Central memory CD8-positive, alpha-beta T cell (primary cell): ENCODE results near the gene TRAF2.

Experiments
- ATAC-seq: fragments of 150-1000 bp; cut with Tn5 transposase; replicated peaks from 2 replicates; pipeline ENCODE4 v1.10.0; 2022; ENCODE audit warnings: mild to moderate bottlenecking, moderate FRiP score, moderate number of reproducible peaks; ENCODE audit not compliant: poor library complexity, severe bottlenecking; ENCODE audit errors: extremely low read depth
- DNase-seq, 2 donors: peaks; one replicate each; pipeline ENCODE4 v3.0.0; 2021; ENCODE audit warnings: low spot score in 2 of 2
- H3K27ac Mint-ChIP-seq: one replicate; pipeline ENCODE4 v1.8.0; 2022; ENCODE audit warnings: low read depth, mild to moderate bottlenecking, moderate library complexity, mixed read lengths
- H3K27me3 Mint-ChIP-seq: one replicate; pipeline ENCODE4 v1.8.0; 2022; ENCODE audit warnings: mixed read lengths
- H3K36me3 Mint-ChIP-seq: one replicate; pipeline ENCODE4 v1.8.0; 2022; ENCODE audit warnings: mild to moderate bottlenecking, moderate library complexity, mixed read lengths; ENCODE audit not compliant: insufficient read depth
- H3K4me1 Mint-ChIP-seq: one replicate; pipeline ENCODE4 v1.8.0; 2022; ENCODE audit warnings: mixed read lengths
- H3K4me3 Mint-ChIP-seq: one replicate; pipeline ENCODE4 v1.8.0; 2022; ENCODE audit warnings: mild to moderate bottlenecking, moderate library complexity, mixed read lengths
- H3K9me3 Mint-ChIP-seq: one replicate; pipeline ENCODE4 v1.8.0; 2022; ENCODE audit warnings: mixed read lengths

Gene TRAF2

GRCh38 chr9:136960212-136960937, 74.1 kb downstream of the TRAF2 start:
- H3K4me1 Mint-ChIP-seq, result peaks cover 57% of the 10 kb centered on the region
- peak in 1 of 2 donors; percentile 58 for DNase-seq
- H3K4me3 Mint-ChIP-seq, result peak overlapping the region; percentile 76
- peak overlapping the region; percentile 87 for H3K27ac Mint-ChIP-seq
- peak; percentile 87 for ATAC-seq
- no peaks in the 10 kb centered on the region for H3K9me3 Mint-ChIP-seq
- H3K36me3 Mint-ChIP-seq, result peaks cover 2% of the 10 kb centered on the region
- no peaks in the 10 kb centered on the region for H3K27me3 Mint-ChIP-seq

GRCh38 chr9:136960938-136961275, 74.6 kb downstream of the TRAF2 start:
- H3K4me1 Mint-ChIP-seq, result peaks cover 62% of the 10 kb centered on the region
- peak overlapping the region; percentile 76 for H3K4me3 Mint-ChIP-seq

GRCh38 chr9:136961279-136962065, 75.2 kb downstream of the TRAF2 start:
- Mint-ChIP-seq H3K9me3 (no peaks in the 10 kb centered on the region), H3K4me3 (peak overlapping the region; percentile 76), H3K27me3 (no peaks in the 10 kb centered on the region), H3K4me1 (peaks cover 67% of the 10 kb centered on the region), H3K27ac (peak overlapping the region; percentile 65), H3K36me3 (peaks cover 7% of the 10 kb centered on the region)
- ATAC-seq (no peak), DNase-seq (no peak)

More at GRCh38 chr9:136960938-136961275, 74.6 kb downstream of the TRAF2 start:
- Mint-ChIP-seq H3K9me3 (no peaks in the 10 kb centered on the region), H3K36me3 (peaks cover 5% of the 10 kb centered on the region), H3K27ac (no peak overlapping the region), H3K27me3 (no peaks in the 10 kb centered on the region)
- DNase-seq (no peak), ATAC-seq (no peak)

GRCh38 chr9:136962163-136962562, 75.8 kb downstream of the TRAF2 start:
- Mint-ChIP-seq H3K27me3 (no peaks in the 10 kb centered on the region), H3K9me3 (no peaks in the 10 kb centered on the region), H3K27ac (peak overlapping the region; percentile 65), H3K4me1 (peaks cover 71% of the 10 kb centered on the region), H3K4me3 (peak overlapping the region; percentile 25), H3K36me3 (peaks cover 8% of the 10 kb centered on the region)
- ATAC-seq, result no peak
- DNase-seq, result no peak

- Mint-ChIP-seq H3K36me3 (peaks cover 11% of the 10 kb centered on the region), H3K4me3 (peak overlapping the region; percentile 13), H3K9me3 (no peaks in the 10 kb centered on the region), H3K27ac (no peak overlapping the region), H3K27me3 (no peaks in the 10 kb centered on the region), H3K4me1 (peaks cover 72% of the 10 kb centered on the region)
- ATAC-seq (no peak), DNase-seq (no peak)
Measured at GRCh38 chr9:136962701-136963248, 76.5 kb downstream of the TRAF2 start.

GRCh38 chr9:136963341-136963740, 77.0 kb downstream of the TRAF2 start:
- ATAC-seq (no peak), DNase-seq (no peak)
- Mint-ChIP-seq H3K4me3 (peak overlapping the region; percentile 13), H3K36me3 (peaks cover 12% of the 10 kb centered on the region), H3K9me3 (no peaks in the 10 kb centered on the region), H3K27me3 (no peaks in the 10 kb centered on the region), H3K27ac (no peak overlapping the region), H3K4me1 (peaks cover 66% of the 10 kb centered on the region)

GRCh38 chr9:136963751-136964150, 77.4 kb downstream of the TRAF2 start:
- no peak overlapping the region for H3K27ac Mint-ChIP-seq
- ATAC-seq (no peak), DNase-seq (no peak)
- H3K4me3 Mint-ChIP-seq, result peak overlapping the region; percentile 13
- H3K36me3 Mint-ChIP-seq, result peaks cover 12% of the 10 kb centered on the region
- no peaks in the 10 kb centered on the region for H3K27me3 Mint-ChIP-seq
- H3K4me1 Mint-ChIP-seq, result peaks cover 62% of the 10 kb centered on the region
- H3K9me3 Mint-ChIP-seq, result no peaks in the 10 kb centered on the region

GRCh38 chr9:136964171-136964689, 77.9 kb downstream of the TRAF2 start:
- no peak overlapping the region for H3K4me3 Mint-ChIP-seq
- peaks cover 57% of the 10 kb centered on the region for H3K4me1 Mint-ChIP-seq
- H3K27ac Mint-ChIP-seq, result no peak overlapping the region
- H3K9me3 Mint-ChIP-seq, result no peaks in the 10 kb centered on the region
- H3K27me3 Mint-ChIP-seq, result no peaks in the 10 kb centered on the region
- DNase-seq (no peak), ATAC-seq (no peak)
- peaks cover 12% of the 10 kb centered on the region for H3K36me3 Mint-ChIP-seq

GRCh38 chr9:136964833-136965422, 78.6 kb downstream of the TRAF2 start:
- Mint-ChIP-seq H3K27me3 (no peaks in the 10 kb centered on the region), H3K27ac (peak overlapping the region; percentile 93)

GRCh38 chr9:136965771-136966484, 79.6 kb downstream of the TRAF2 start:
- Mint-ChIP-seq H3K9me3 (no peaks in the 10 kb centered on the region), H3K4me3 (peak overlapping the region; percentile 77), H3K27ac (peak overlapping the region; percentile 93), H3K36me3 (peaks cover 11% of the 10 kb centered on the region), H3K4me1 (peaks cover 52% of the 10 kb centered on the region), H3K27me3 (no peaks in the 10 kb centered on the region)
- peak in 1 of 2 donors; percentile 51 for DNase-seq
- peak; percentile 76 for ATAC-seq

More at GRCh38 chr9:136964833-136965422, 78.6 kb downstream of the TRAF2 start:
- DNase-seq (no peak), ATAC-seq (no peak)
- no peak overlapping the region for H3K4me3 Mint-ChIP-seq
- H3K4me1 Mint-ChIP-seq, result peaks cover 56% of the 10 kb centered on the region
- H3K9me3 Mint-ChIP-seq, result no peaks in the 10 kb centered on the region
- H3K36me3 Mint-ChIP-seq, result peaks cover 12% of the 10 kb centered on the region

GRCh38 chr9:136968333-136969127, 82.2 kb downstream of the TRAF2 start:
- Mint-ChIP-seq H3K4me3 (no peak overlapping the region), H3K4me1 (peaks cover 32% of the 10 kb centered on the region), H3K36me3 (peaks cover 11% of the 10 kb centered on the region), H3K27me3 (no peaks in the 10 kb centered on the region), H3K9me3 (no peaks in the 10 kb centered on the region), H3K27ac (no peak overlapping the region)
- ATAC-seq (no peak), DNase-seq (no peak)
